NCI-H187 (cell line): Measurements from ENCODE around the gene RAB3IP.
"Not testable (repeated sequence)": the region's sequence is repeated elsewhere in the genome, so short reads cannot be mapped to it uniquely, and the experiment has no call there.

Experiments used
- DNase-seq, 2 experiments: peaks; one replicate each; lab custom pipeline; 2025; lab: John Stamatoyannopoulos, UW

RAB3IP gene

DNA sequence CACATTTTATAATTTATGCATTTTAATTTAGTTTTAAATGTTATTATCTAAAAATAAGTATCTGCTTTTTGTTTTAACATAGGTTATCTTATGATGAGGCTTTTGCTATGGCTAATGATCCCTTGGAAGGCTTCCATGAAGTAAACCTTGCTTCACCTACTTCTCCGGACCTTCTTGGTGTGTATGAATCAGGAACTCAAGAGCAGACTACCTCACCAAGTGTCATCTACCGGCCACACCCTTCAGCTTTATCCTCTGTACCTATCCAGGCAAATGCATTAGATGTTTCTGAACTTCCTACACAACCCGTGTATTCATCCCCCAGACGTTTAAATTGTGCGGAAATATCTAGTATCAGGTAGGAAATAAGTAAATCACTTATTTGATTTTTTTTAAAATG, 16.6 kb downstream of the RAB3IP start:
- DNase-seq: no peak

DNA sequence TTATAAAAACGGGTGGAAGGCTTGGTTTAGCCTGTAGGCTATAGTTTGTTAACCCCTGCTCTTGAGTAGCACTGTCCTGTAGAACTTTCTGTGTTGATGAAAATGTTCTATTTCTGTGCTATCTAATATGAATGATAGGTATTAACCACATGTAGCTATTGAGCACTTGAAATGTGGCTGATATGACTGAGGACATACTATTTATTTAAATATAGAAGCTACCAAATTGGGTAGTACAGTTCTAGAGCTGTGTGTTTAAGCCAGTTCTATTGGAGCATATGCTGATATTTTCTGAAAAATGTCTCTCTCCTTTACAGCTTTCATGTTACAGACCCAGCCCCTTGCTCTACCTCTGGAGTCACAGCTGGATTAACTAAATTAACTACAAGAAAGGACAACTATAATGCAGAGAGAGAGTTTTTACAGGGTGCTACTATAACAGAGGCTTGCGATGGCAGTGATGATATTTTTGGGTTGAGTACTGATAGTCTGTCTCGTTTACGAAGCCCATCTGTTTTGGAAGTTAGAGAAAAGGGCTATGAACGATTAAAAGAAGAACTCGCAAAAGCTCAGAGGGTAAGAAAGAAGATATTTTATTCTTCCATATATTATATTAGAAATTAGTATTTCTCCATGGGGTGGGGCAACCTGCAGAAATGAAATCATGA, 17.6 kb downstream of the RAB3IP start:
- DNase-seq: no peak

DNA sequence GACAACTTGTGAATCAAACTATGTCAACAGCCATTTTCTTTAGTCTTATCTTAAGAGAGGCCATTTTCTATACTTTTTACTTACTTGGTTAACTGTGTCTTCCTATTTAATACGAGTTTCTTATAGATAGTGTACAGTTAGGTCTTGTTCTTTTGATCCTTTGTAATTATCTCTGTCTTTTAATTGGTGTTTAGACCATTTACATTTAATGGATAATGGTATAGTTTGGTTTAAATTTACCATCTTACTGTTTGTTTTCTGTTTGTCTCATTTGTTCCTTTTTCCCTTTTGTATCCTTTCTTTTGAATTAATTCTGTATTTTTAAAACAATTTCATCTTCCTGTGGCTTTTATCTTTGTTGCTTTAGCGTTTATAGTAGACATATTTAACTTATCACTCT, 19.4 kb downstream of the RAB3IP start:
- DNase-seq: no peak

DNA sequence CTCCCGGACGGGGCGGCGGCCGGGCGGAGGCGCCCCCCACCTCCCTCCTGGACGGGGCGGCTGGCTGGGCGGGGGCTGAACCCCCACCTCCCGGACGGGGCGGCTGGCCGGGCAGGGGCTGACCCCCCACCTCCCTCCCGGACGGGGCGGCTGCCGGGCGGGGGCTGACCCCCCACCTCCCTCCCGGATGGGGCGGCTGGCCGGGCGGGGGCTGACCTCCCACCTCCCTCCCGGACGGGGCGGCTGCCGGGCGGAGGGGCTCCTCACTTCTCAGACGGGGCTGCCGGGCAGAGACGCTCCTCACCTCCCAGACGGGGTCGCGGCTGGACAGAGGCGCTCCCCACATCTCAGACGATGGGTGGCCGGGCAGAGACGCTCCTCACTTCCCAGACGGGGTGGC, 20.9 kb downstream of the RAB3IP start:
- not testable (repeated sequence) for DNase-seq

DNA sequence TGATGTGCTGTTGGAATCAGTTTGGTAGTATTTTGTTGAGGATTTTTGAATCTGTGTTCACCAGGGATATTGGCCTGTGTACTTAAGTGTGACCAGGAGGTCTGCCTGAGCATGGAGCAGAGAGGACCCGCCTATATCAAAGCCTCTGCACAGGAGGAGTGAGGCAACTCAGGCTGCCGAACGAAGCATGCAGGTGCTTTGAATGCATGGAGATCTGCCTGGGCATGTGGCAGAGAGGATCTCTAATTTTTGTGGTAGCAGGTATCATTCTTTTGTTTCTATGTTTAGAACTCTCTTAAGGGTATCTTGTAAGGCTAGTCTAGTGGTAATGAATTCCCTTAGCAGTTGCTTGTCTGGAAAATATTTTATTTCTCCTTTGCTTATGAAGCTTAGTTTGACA, 26.9 kb downstream of the RAB3IP start:
- DNase-seq: no peak

DNA sequence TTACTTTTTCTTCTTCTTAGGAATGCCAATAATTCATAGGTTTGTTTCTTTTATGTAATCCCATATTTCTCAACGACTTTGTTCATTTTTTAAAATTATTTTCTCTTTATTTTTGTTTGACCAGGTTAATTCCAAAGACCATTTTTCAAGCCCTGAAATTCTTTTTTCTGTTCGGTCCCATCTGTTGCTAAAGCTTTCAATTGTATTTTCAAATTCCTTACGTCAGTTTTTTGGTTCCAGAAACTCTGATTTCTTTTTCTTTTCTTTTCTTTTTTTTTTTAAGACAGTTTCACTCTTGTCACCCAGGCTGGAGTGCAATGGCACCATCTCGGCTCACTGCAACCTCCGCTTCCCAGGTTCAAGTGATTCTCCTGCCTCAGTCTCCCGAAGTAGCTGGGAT, 27.6 kb downstream of the RAB3IP start:
- no peak for DNase-seq

DNA sequence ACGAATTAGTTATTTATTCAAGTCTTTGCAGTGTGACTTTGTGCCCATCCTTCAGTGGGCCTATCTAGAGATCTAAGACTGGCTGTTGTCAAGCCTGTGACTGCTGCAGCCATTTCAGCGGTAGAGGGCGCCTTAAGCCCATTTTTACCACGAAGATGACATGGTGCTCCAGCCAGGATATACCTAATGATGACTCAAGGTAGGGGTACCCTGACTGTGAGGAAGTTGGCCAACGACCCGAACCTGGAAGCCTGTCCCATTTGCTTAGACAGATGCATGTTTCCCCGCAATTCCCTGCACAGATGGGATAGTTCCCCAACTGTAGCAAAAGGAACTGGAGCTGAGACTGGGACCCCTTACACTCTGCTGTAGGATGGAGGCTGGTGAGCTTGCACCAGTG, 41.3 kb downstream of the RAB3IP start:
- DNase-seq: peak; percentile 54 to 60

DNA sequence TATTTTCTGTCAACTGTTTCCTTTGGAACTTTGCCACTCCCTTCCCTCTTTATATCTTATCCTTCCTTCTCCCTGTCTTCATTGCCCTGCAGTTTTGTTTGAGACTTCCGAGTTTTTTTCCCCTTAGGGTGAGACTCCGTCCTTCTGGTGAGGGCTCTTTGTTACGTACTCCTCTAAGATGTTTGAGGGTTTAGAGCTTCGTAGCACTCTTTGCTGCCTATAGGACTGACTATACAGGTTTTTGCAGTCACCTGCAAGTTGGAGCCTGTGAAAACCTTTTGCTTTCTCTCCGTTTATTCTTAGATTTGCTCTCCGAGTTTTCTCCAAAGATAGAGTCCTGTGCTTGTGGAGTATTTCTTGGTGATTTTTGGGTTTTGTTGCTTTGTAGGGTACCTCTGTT, 44.7 kb downstream of the RAB3IP start:
- DNase-seq: no peak

DNA sequence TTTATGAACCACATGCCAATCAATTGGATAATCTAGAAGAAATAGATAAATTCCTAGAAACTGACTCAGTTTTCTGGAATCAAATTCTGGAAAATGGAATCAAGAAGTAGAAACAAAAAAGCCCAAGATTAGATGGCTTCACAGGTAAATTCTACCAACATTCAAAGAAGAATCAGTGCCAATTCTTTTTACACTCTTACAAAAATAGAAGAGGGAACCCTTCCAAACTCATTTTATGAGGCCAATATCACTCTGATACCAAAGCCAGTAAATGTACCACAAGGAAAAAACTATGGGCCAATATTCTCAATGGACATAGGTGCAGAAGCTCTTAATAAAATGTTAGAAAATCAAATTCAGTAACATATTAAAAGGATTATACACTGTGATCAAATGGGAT, 50.7 kb downstream of the RAB3IP start:
- DNase-seq: no peak

DNA sequence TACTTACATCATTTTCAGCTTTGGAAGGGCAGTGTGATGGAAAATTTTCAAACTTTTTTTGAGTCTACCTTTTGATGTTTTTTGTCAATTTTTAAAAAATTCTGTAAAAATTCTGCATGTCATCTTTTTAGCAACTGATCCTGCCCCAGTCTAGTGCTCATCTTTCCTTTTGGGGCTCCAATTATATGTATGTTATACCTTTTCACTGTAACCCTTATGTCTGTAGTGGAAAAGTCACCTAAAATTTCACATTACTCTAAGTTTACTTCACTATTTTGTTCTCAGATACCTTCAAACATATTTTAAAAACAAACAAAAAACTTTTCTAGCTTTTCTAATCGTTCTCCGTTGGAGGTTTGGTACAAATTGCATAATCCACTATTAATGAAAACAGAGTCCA, 53.9 kb downstream of the RAB3IP start:
- no peak for DNase-seq

DNA sequence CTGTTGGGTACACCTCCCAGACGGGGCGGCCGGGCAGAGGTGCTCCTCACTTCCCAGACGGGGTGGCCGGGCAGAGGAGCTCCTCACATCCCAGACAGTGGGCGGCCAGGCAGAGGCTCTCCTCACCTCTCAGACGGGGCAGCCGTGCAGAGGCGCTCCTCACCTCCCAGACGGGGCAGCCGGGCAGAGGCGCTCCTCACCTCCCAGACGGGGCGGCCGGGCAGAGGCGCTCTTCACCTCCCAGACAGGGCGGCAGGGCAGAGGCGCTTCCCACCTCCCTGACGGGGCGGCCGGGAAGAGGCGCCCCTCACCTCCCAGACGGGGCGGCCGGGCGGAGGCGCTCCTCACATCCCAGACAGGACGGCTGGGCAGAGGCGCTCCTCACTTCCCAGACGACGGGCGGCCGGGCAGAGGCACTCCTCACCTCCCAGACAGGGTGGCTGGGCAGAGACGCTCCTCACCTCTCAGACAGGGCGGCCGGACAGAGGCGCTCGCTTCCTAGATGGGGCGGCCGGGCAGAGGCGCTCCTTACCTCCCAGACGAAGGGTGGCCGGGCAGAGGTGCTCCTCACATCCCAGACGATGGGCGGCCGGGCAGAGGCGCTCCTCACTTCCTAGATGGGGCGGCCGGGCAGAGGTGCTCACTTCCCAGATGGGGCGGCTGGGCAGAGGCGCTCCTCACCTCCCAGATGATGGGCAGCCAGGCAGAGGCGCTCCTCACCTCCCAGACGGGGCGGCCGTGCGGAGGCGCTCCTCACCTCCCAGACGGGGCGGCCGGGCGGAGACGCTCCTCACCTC, 68.6 kb downstream of the RAB3IP start:
- DNase-seq: not testable (repeated sequence)

DNA sequence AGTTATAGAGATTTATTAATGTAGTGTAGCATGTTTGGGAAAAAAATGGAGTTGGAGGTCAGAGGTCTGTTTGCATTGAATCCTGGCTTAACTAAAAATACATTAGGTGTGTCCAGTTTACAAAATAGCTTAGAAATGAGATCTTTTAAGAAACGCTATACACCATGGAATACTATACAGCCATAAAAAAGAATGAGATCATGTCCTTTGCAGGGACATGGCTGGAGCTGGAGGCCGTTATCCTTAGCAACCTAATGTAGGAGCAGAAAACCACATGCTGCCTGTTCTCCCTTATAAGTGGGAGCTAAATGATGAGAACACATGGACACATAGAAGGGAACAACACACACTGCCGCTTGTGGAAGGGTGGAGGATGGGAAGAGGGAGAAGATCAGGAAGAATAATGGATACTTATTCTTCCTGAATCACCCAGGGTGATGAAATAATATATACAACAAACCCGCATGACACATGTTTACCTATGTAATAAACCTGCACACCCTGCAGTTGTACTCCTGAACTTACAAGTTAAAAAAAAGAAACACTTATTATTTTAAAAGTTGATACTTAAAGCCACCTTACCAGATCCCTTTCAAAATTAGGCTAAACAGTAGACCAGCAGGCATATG, 72.3 kb downstream of the RAB3IP start:
- no peak for DNase-seq

DNA sequence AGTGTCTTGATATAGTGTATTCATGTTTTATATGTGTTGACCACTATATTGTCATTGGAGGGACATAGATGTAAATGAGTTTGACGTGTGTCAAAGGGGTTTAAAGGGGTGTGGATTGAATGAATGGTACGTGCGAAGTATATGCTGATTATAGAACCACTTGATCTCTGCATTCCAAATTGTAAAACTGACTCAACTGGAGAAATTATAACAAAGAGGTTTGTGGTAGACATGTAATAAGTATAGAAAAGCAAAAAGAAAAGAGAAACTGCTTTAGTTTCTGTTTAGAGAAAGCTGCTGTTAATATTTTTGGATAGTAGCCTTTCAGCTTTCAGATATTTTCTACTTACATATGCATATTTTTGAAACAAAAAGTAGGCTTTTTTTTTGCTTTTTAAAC, 77.4 kb downstream of the RAB3IP start:
- no peak for DNase-seq

DNA sequence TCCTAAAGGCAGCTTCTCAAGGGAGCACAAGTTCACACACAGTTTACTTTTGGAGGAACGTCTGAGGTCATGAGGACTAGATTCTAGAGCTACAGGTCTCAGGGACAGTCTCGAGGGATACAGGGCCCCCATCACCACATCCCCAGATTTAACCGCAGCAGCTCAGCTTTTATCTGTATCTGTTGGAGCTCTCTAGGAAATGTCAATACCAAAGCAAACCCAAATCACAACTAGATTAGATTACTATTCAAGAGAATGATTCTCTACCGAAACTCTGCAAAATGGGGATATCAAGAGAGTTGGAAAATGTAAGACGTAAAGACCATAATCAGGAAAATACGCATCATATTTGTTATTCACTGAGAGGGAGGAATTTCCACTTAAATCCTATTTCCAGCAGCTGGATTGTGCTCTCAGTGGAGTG, 82.4 kb downstream of the RAB3IP start:
- DNase-seq: no peak

DNA sequence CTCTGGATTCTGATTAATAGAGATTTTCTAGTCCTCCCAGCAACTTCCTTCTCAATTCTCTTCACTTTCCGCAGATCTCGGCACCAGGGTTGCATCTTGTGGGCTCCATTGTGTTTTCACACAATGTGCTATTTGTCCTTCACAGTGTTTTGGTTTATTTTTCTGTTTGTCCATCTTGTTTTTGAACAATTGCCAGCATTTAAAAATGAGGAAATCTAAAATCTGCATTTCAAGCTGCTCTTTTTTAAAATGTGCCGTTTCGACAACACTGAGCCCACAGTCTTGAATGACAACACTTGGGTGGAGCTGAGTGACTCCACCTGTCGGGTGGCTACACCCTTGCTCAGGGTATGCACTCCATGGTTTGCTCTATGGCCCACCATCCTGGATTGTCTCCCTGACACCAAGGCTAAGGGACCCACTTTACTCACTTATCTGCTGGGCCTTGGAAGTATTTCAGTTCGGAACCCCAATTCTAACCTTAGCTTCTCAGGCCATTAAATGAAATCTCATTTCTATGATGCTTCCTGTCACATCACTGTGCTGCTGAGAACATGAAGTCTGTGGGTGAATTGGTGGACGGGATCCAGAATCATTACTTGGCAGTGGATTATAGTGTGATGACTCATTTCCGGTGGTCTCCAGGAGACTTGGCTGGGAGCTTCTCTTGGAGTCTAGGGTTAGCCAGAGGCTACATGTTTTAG, 82.9 kb downstream of the RAB3IP start:
- DNase-seq: no peak

DNA sequence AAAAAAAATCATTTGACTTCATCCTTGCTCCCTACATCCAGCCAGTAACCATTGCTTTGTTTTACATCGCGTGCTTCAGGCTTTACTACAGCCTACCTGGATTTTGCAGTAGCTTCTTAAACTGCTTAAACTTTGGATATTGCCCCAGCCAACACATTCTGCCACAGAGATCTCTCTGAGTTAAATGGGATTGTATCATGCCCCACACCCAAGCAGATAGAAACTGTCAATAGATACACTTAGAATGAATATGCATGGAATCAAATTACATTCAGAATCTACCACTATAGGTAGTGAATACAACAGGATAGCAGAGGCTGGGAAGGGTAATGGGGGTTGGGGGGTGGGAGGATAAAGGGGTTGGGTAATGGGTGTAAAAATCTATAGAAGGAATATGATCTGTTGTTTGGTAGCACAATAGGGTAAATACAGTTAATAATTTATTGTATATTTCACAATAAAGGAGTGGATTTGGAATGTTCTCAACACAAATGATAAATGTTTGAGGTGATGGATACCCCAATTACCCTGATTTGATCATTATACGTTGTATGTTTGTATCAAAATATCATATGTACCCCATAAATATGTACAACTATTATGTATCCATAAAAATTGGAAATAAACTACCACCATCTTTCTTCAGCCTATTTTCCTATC, 83.7 kb downstream of the RAB3IP start:
- DNase-seq: no peak

DNA sequence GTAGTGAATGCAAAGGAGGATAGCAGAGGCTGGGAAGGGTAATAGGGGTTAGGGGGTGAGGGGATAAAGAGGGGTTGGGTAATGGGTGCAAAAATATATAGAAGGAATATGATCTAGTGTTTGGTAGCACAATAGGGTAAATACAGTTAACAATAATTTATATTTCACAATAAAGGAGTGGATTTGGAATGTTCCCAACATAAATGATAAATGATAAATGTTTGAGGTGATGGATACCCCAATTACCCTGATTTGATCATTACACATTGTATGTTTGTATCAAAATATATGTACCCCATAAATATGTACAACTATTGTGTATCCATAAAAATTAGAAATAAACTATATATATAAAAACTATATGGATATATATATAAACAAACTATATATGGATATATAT, 85.4 kb downstream of the RAB3IP start:
- no peak for DNase-seq

DNA sequence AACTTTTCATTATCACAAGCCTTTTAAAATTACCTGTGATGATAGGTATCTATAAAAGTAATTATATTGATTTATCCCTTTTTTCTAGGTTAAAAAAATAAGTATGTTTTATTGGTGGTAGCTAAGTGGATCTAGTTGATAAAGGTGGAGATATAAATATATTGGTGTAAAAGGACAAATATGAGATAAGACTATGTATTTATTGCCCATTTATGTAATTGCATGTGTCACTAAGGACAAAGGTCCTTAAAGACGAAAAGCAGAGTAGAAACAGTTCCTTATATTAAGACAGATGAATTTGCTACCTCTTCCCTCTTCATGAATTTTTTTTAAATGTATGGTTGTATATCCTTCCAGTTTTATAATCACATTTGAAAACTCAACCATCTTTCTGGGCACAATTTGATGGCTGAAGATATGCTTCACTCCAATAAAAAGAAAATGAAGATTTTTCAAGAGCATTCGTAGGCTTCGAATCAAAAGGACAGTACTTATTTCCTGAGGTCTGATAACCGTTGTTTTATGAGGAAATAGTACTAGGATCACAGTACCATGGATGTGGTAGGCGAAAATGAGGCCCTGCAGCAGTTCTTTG, 86.4 kb downstream of the RAB3IP start, which contains the start of gene MYRFL:
Gene MYRFL, plus strand, starts transcription at position 262 of the 595 bp plus-strand sequence. Its CDS starts 291 bp downstream, at position 553.
- DNase-seq: no peak

DNA sequence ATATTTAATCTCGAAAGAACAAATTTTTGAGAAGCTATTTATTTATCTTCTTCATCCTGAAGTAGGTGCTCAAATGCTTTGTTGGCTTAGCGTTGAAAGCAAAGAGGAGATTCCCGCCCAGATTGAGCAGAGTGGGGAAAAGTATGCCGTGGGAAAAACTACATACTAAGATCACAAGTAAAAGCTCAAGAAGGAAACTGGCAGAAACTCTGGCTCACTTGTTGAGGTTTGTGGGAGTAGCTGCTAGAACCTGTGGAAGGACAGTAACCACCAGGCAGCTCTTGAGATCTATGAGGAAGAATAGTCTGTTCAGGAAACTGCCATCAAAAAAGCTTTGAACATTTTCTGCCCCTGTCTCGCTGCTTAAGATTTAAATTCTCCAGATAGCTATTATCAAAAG, 90.2 kb downstream of the RAB3IP start:
- no peak for DNase-seq

DNA sequence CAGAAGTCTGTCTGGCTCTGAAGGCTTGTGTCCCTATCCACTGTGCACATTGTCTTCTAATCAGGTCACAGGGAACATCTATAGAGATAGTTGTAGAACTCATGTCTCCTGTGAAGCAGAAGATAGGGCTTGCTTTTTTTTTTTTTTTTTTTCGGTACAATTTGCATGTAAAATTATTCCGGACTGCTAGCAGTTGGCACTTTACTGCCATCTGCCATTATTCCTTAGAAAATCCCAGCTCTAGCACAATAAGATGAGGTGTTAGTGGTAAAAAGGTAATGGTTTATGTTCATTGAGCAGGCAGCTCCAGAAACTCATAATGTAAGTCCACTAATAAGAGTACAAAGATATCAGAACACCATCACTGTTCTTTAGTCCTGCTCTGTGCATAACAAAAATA, 95.0 kb downstream of the RAB3IP start:
- no peak for DNase-seq

DNA sequence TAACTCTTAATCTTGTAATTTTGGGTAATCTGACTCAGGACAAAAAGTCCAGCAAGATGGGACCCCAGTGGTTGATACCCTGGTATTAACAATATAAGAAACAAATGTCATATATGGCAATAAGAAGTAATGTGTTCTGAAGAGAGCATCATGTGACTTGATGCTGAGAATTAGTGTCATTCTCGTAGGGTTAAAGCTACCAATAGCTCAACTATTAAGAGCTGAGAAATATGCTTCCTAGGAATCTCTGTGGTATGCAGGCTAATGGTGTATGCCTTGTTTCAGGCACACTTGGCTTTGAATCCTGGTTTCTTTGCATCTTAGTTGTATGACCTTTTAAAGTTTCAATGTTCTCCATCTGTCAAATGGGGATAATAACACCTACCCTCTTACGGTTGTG, 95.5 kb downstream of the RAB3IP start:
- DNase-seq: no peak

DNA sequence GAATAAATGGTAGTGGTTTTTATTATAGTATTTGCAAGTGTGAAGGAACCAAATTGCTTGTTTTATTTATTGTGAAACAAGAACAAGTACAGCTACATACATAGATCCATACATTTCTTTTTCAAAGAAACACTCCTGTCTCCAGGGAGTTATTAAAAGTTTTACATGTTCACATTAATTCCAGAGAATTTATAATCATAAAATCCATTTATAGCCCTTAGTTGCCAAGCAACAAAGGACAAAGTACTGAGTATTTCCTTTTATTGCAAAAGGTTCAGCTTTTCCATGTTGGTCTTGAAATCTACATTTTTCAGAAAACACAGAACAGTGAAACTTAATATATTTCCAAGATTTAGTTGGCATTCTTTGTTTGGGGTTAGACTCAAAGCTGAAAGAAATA, 95.9 kb downstream of the RAB3IP start:
- DNase-seq: no peak
